Adrenal gland (tissue), 12 donors: ENCODE measurements around the gene GABRR3. TPM values are rescaled to one million over a fixed set of nuclear protein-coding genes. Genes with fewer than 3 reads are reported as not detected.
A peak's percentile ranks its signal among the peaks of the same experiment; 100 is the strongest.

ENCODE experiments used
- DNase-seq, 7 donors: peaks; one replicate each; pipeline ENCODE4 v3.0.0-alpha.2; 2019 to 2020
- H3K27ac ChIP-seq, 5 donors: fragments of 200-600 bp; sonication (generic) in 4 of 5; 1 replicate in 3 of 5; 2 replicates in 2 of 5; pipeline versions ENCODE4 v1.5.1 to v1.8.0; 2016 to 2020; ENCODE audit warnings: mild to moderate bottlenecking in 1 of 5
- H3K27me3 ChIP-seq: fragments of 200-600 bp; 2 replicates; pipeline ENCODE4 v1.8.0; 2021
- H3K36me3 ChIP-seq, 2 donors: fragments of 200-600 bp; replicated peaks in 1 of 2; 1 replicate in 1 of 2; 2 replicates in 1 of 2; pipeline versions ENCODE4 v1.5.1 to v1.8.0; 2018 to 2022
- H3K4me1 ChIP-seq, 2 donors: fragments of 200-600 bp; replicated peaks in 1 of 2; 1 replicate in 1 of 2; 2 replicates in 1 of 2; pipeline versions ENCODE4 v1.5.1 to v1.8.0; 2018 to 2021
- H3K4me3 ChIP-seq, 4 donors: fragments of 200-600 bp; sonication (generic) in 3 of 4; one replicate each; pipeline ENCODE4 v1.5.1; 2016 to 2018
- H3K9me3 ChIP-seq, 3 donors: fragments of 200-600 bp; sonication (generic) in 1 of 3; replicated peaks in 1 of 3; 1 replicate in 2 of 3; 2 replicates in 1 of 3; pipeline versions ENCODE4 v1.5.1 to v1.8.0; 2016 to 2021
- CTCF ChIP-seq, 6 experiments: fragments of 450-650 bp in 4 of 6; fragments of 200-600 bp in 2 of 6; sonication (generic) in 1 of 6; IDR thresholded peaks; 1 replicate in 5 of 6; 2 replicates in 1 of 6; pipeline versions ENCODE4 v1.5.1 to v1.8.0; 2016 to 2021; ENCODE audit warnings: antibody characterized with exemption in 6 of 6, mild to moderate bottlenecking in 2 of 6, moderate library complexity in 1 of 6
- POLR2A ChIP-seq, 2 donors: fragments of 450-650 bp; IDR thresholded peaks; one replicate each; pipeline ENCODE4 v1.6.1; 2017; ENCODE audit warnings: antibody characterized with exemption in 2 of 2, mild to moderate bottlenecking in 2 of 2, moderate library complexity in 1 of 2
- WGBS, 4 donors: extraction: QIAGEN DNeasy Blood & Tissue Kit in 2 of 4; methylation state at CpG; one replicate each; pipeline versions ENCODE4 v1.1.5 to v1.1.7; 2013 to 2017; 5-methylcytosine and 5-hydroxymethylcytosine counted together
- intact Hi-C, 2 donors: fragments of 100-400 bp; cut with DNase I; formaldehyde crosslinking; loops; one replicate each; pipeline versions ENCODE4 v1.14.1 to v1.15.0; 2022 to 2023
- polyA plus RNA-seq, 3 donors: library from polyadenylated mRNA; stranded (reverse); fragments of 200-250 nt in 2 of 3; fragments of 350-450 nt in 1 of 3; fragmentation: Illumina TruSeq in 1 of 3; extraction: RNeasy Lipid Tissue Mini Kit (QIAGEN cat#74804) in 1 of 3; gene quantifications; one replicate each; pipeline ENCODE4 v1.2.3, GENCODE V29; 2013 to 2014
- total RNA-seq, 9 donors: library from RNA; depleted of rRNA in 4 of 9; stranded (reverse); fragments of >200 nt in 4 of 9; fragments of 120-200 nt in 1 of 9; fragmentation: NEBNext Ultra II Directional in 1 of 9; extraction: Animal tissue kit (Norgen Biotek cat#: 25700) in 1 of 9; gene quantifications; one replicate each; pipeline versions ENCODE4 v1.1.0 to v1.2.4, GENCODE V29; 2013 to 2023
- donor health status: healthy with polysubstance abuse.
- donor health status: Bipolar disorder and iron deficiency.
- donor health status: DM: yes; HTN: yes; CAD: no.
- donor health status: DM: no; HTN: no; CAD: no.
- donor health status: DM: no; HTN: no; CAD: no.
- donor health status: DM: yes; HTN: yes; CAD: no.

GABRR3 gene
- total and polyA plus RNA-seq, 12 donors: under 0.01 TPM; not detected in 11

GRCh38 chr3:97983933-97984491 is 51.1 kb downstream of the GABRR3 start:
- WGBS, 4 donors: 45 to 82% (median 62%) methylated on average over 2 of the region's 2 CpGs
- Histone ChIP-seq H3K36me3 (no peaks in the 10 kb centered on the region), H3K9me3 (no peaks in the 10 kb centered on the region), H3K27ac (no peak overlapping the region), H3K4me1 (no peaks in the 10 kb centered on the region), H3K27me3 (no peaks in the 10 kb centered on the region), H3K4me3 (no peak overlapping the region)
- TF ChIP-seq POLR2A (IDR thresholded peaks at IDR 0.05): no peak
- TF ChIP-seq CTCF (IDR thresholded peaks at IDR 0.05): no peak
- no peak for DNase-seq
- intact Hi-C loops: no loop called here

- no peaks in the 10 kb centered on the region for H3K27me3 ChIP-seq
- intact Hi-C loops: no loop called here
- H3K27ac ChIP-seq: no peak overlapping the region
- no peaks in the 10 kb centered on the region for H3K9me3 ChIP-seq
- DNase-seq: peak in 1 of 7 donors; percentile 23
- WGBS, 4 donors: 40 to 51% (median 43%) methylated on average over 3 of the region's 3 CpGs
- TF ChIP-seq CTCF (IDR thresholded peaks at IDR 0.05): no peak
- no peak for TF ChIP-seq POLR2A (IDR thresholded peaks at IDR 0.05)
- H3K36me3 ChIP-seq: no peaks in the 10 kb centered on the region
- H3K4me1 ChIP-seq: no peaks in the 10 kb centered on the region
- H3K4me3 ChIP-seq: no peak overlapping the region
These were observed 53.2 kb downstream of the GABRR3 start for GRCh38 chr3:97981886-97982285.

DNA sequence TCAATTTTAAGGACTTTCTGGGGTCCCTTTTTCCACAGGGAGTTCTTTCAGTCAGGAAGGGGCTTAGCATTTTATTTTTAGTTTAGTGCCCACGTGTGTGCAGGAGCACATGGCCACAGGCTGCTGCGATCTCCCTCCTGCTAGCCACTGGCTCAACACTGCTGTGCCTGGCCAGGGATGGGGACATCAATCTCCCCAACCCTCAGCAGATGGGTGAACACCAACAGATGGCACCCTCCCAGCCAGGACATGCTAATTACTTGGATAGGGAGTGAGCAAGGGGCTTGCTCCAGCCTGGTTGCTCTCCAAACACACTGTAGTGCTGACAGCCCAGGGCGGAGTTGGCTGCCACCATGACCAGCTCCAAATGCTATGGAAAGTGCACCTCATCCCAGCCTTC is 55.5 kb downstream of the GABRR3 start:
- no peak overlapping the region for H3K27ac ChIP-seq
- no peak for TF ChIP-seq CTCF (IDR thresholded peaks at IDR 0.05)
- TF ChIP-seq POLR2A (IDR thresholded peaks at IDR 0.05): no peak
- H3K27me3 ChIP-seq: no peaks in the 10 kb centered on the region
- H3K36me3 ChIP-seq: no peaks in the 10 kb centered on the region
- no peaks in the 10 kb centered on the region for H3K4me1 ChIP-seq
- H3K9me3 ChIP-seq: no peaks in the 10 kb centered on the region
- intact Hi-C loops: loop anchor here in 1 of 2 donors (10.0 kb wide), 1 partner anchor 155 kb away; the partner anchor contains the start of gene CRYBG3
- WGBS, 4 donors: 81 to 93% (median 84%) methylated on average over 2 to 3 of the region's 3 CpGs
- DNase-seq: no peak
- no peak overlapping the region for H3K4me3 ChIP-seq

GRCh38 chr3:97975466-97975865 is 59.6 kb downstream of the GABRR3 start:
- intact Hi-C loops: loop anchor here in 1 of 2 donors (10.0 kb wide), 1 partner anchor 151 kb away; the partner anchor contains the start of gene CRYBG3
- H3K9me3 ChIP-seq: no peaks in the 10 kb centered on the region
- whole genome bisulfite sequencing, 4 donors: 69 to 74% (median 69%) methylated on average over 1 of the region's 1 CpG
- peaks cover 6 to 12% of the 10 kb centered on the region in 2 donors for H3K4me1 ChIP-seq
- H3K27ac ChIP-seq: no peak overlapping the region
- H3K27me3 ChIP-seq: no peaks in the 10 kb centered on the region
- no peaks in the 10 kb centered on the region for H3K36me3 ChIP-seq
- no peak for DNase-seq
- H3K4me3 ChIP-seq: no peak overlapping the region
- TF ChIP-seq CTCF (IDR thresholded peaks at IDR 0.05): peak in 1 of 6 experiments; percentile 20
- no peak for TF ChIP-seq POLR2A (IDR thresholded peaks at IDR 0.05)
